ENCODE measurements around the gene GNAQ. TPM values are rescaled to one million over a fixed set of nuclear protein-coding genes. Genes with fewer than 3 reads are reported as not detected.

The GNAQ gene
- polyA plus RNA-seq, 1 donor (not counting 4 experiments of a cell fraction or from before 2014, with no cell fraction given), result 64.3 TPM

DNA sequence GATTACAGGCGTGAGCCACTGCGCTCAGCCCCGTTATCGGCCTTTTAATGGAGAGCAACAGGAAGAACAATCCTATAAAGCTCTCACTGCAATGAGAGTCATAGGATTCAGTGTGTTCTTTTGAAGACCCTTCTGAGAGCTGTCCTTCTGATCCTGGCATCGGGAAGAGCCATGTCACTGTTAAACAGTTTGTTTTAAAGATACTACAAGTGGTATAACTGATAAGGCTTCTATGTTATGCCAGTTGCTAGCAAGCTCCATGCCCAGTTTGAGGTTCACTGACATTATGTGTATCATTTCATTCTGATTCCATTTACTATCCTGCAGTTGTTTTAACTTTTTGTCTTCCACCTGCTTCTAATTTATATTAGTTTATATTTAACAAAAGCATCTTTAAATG, 55.8 kb downstream of the GNAQ start:
- Histone ChIP-seq H3K79me2 (ENCODE audit: control insufficient read depth, insufficient read depth, low read length) (peaks cover 60% of the 10 kb centered on the region), H2AFZ (ENCODE audit: control insufficient read depth, low read length) (no peak overlapping the region), H3K27me3 (ENCODE audit: control insufficient read depth, extremely low read depth, insufficient read depth, low read length) (no peaks in the 10 kb centered on the region), H3K9me1 (ENCODE audit: control insufficient read depth, extremely low read depth, insufficient read depth, low read length) (no peaks in the 10 kb centered on the region), H3K4me2 (ENCODE audit: control insufficient read depth, extremely low read depth, insufficient read depth, low read depth, low read length) (no peak overlapping the region), H3K4me3 (ENCODE audit: control insufficient read depth in 2 of 3, extremely low read depth in 1 of 3, insufficient read depth in 2 of 3, low read depth in 1 of 3, low read length in 3 of 3) (no peak overlapping the region), H3K9ac (ENCODE audit: control insufficient read depth, extremely low read depth, insufficient read depth, low read length) (no peak overlapping the region), H3K27ac (ENCODE audit: control insufficient read depth, insufficient read depth, low read length) (no peak overlapping the region), H3K36me3 (ENCODE audit: control insufficient read depth in 2 of 2, extremely low read depth in 1 of 2, insufficient read depth in 2 of 2, low read length in 2 of 2) (no peaks in the 10 kb centered on the region), H4K20me1 (ENCODE audit: control insufficient read depth, extremely low read depth, insufficient read depth, low read length) (no peaks in the 10 kb centered on the region), H3K4me1 (ENCODE audit: control insufficient read depth, extremely low read depth, insufficient read depth, low read length) (peaks cover 27% of the 10 kb centered on the region), H3K9me3 (ENCODE audit: control insufficient read depth, low read depth, low read length) (no peaks in the 10 kb centered on the region)
- dilution Hi-C loops (cut with MboI; ENCODE audit: extremely low pct_ligation_motif_present, low sequenced_read_pairs), result no loop called here
- DNase-seq (ENCODE audit: low read depth, low spot score) (no peak), FAIRE-seq (no peak)
- TF ChIP-seq EZH2 (IDR thresholded peaks at IDR 0.05; ENCODE audit: low read length) (no peak), CTCF (optimal IDR thresholded peaks at IDR 0.05 in 1 of 3, IDR thresholded peaks at IDR 0.05 in 1 of 3, conservative IDR thresholded peaks at IDR 0.05 in 1 of 3; ENCODE audit: extremely low read depth in 1 of 3, insufficient read depth in 2 of 3, low read length in 3 of 3) (no peak)

- H2AFZ ChIP-seq (ENCODE audit: control insufficient read depth, low read length), result no peak overlapping the region
- dilution Hi-C loops (cut with MboI; ENCODE audit: extremely low pct_ligation_motif_present, low sequenced_read_pairs), result no loop called here
- no peak overlapping the region for H3K27ac ChIP-seq (ENCODE audit: control insufficient read depth, insufficient read depth, low read length)
- peaks cover 22% of the 10 kb centered on the region for H3K4me1 ChIP-seq (ENCODE audit: control insufficient read depth, extremely low read depth, insufficient read depth, low read length)
- no peak overlapping the region for H3K9ac ChIP-seq (ENCODE audit: control insufficient read depth, extremely low read depth, insufficient read depth, low read length)
- no peaks in the 10 kb centered on the region for H3K9me3 ChIP-seq (ENCODE audit: control insufficient read depth, low read depth, low read length)
- H3K27me3 ChIP-seq (ENCODE audit: control insufficient read depth, extremely low read depth, insufficient read depth, low read length), result no peaks in the 10 kb centered on the region
- no peaks in the 10 kb centered on the region for H3K36me3 ChIP-seq (ENCODE audit: control insufficient read depth in 2 of 2, extremely low read depth in 1 of 2, insufficient read depth in 2 of 2, low read length in 2 of 2)
- no peak overlapping the region for H3K4me2 ChIP-seq (ENCODE audit: control insufficient read depth, extremely low read depth, insufficient read depth, low read depth, low read length)
- H3K79me2 ChIP-seq (ENCODE audit: control insufficient read depth, insufficient read depth, low read length), result peaks cover 61% of the 10 kb centered on the region
- TF ChIP-seq CTCF (optimal IDR thresholded peaks at IDR 0.05 in 1 of 3, IDR thresholded peaks at IDR 0.05 in 1 of 3, conservative IDR thresholded peaks at IDR 0.05 in 1 of 3; ENCODE audit: extremely low read depth in 1 of 3, insufficient read depth in 2 of 3, low read length in 3 of 3) (no peak), EZH2 (IDR thresholded peaks at IDR 0.05; ENCODE audit: low read length) (no peak)
- no peak overlapping the region for H3K4me3 ChIP-seq (ENCODE audit: control insufficient read depth in 2 of 3, extremely low read depth in 1 of 3, insufficient read depth in 2 of 3, low read depth in 1 of 3, low read length in 3 of 3)
- FAIRE-seq (no peak), DNase-seq (ENCODE audit: low read depth, low spot score) (no peak)
- no peaks in the 10 kb centered on the region for H3K9me1 ChIP-seq (ENCODE audit: control insufficient read depth, extremely low read depth, insufficient read depth, low read length)
- no peaks in the 10 kb centered on the region for H4K20me1 ChIP-seq (ENCODE audit: control insufficient read depth, extremely low read depth, insufficient read depth, low read length)
Measured at GRCh38 chr9:77975036-77975435, 56.6 kb downstream of the GNAQ start.

Measured in keratinocyte (primary cell).